ENCODE data around the gene SRRM4. TPM values are rescaled to one million over a fixed set of nuclear protein-coding genes. Genes with fewer than 3 reads are reported as not detected.
A peak's percentile ranks its signal among the peaks of the same experiment; 100 is the strongest.

SRRM4 gene
- total RNA-seq, 1 donor from 2014 or later = not detected

DNA sequence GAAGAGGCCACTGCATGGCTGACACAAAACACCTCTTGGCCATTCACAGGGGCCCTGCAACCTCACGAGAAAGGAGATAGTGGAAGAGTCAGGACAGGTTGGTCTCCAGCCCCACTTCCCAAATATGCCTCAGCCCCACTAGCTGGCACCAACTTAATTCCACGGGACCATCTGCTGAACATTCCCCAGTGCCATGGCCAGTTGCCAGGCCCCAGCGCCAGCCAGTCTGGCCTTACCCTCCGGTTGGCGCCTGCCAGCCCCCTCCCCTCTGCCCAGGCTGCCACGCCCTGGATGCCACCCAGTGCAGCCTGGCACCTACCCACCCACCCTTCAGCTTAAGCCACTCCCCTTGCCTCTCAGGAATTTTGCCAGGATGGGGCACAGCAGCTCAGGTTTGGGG lies 176.2 kb downstream of the SRRM4 start:
- ATAC-seq = no peak
- DNase-seq (ENCODE audit: low spot score) = no peak

DNA sequence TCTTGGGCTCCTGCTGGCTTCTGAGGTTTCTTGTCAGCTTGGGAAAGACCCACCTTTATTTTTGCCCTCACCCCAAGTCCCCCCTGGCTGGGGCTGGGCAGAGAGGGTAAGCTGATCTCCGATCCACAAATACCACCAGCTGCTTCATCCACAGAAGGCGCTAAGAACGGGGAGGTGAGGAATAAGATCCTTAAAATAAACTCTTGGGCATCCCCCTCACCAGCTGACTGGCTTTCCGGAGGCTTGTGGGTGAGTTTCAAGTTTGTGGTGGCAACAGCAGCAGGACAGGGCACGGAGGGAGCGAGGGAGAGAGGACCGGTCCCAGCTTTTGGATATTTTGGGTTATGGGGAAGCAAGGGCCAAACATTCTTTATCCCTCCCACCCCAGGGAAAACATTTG lies 176.6 kb downstream of the SRRM4 start:
- ATAC-seq (no peak), DNase-seq (ENCODE audit: low spot score) (no peak)

DNA sequence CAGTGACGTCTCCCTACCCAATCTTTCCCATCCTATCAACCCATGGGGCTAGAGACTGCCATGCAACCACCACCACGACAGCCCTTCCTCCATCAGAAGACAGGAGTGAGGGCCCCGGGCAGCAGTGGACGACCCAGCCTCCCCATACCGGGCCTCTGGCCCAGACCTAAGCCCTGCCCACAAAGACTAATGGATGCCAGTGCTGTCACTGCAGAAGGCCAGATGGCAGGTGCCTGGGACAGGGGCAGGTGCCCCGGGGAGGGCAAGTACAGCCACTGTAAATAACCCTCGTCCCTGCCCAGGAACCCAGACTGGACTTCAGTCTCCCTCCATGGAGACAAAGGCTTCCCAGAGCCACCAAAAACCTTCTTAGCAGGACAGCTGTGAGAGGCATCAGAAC lies 177.1 kb downstream of the SRRM4 start:
- ATAC-seq (no peak), DNase-seq (ENCODE audit: low spot score) (no peak)

DNA sequence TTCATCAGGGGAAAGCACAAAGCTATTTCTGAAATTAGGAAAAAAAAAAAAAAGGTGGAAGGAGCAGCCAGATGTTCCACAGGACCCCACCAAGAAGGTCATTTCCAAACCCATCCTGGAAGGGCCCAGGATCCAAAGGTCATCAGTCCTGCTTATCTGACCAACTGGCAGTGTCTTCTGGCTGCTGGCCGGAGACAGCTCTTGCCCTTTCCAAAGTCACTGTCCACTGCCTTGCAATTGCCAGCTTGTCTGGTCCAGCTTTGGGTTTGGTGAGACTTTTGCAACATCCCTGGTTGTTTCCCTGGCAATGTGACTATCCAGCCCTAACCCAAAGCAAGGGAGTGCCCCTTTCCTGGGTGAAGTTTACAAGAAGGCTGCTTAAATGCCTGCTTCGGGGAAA lies 178.5 kb downstream of the SRRM4 start:
- DNase-seq (ENCODE audit: low spot score) (no peak), ATAC-seq (no peak)

DNA sequence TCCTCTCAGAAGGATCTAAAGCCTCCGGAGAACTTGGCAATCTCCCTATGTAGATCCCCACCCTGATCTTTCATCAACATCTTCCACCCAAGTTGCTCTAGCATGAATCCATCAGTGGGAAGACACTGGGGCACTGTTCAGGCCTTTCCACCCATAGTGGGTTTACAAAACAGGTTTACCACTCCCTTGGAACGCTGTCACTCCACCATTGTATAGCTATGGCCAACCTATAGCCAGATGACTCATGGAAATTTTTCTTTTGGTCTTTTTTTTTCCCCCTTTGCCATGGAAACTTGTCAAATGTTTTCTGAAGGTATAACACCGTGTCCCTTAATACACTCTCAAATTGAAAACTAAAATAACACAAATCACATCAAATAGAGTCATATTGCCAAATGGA lies 186.6 kb downstream of the SRRM4 start:
- ATAC-seq (no peak), DNase-seq (ENCODE audit: low spot score) (no peak)

DNA sequence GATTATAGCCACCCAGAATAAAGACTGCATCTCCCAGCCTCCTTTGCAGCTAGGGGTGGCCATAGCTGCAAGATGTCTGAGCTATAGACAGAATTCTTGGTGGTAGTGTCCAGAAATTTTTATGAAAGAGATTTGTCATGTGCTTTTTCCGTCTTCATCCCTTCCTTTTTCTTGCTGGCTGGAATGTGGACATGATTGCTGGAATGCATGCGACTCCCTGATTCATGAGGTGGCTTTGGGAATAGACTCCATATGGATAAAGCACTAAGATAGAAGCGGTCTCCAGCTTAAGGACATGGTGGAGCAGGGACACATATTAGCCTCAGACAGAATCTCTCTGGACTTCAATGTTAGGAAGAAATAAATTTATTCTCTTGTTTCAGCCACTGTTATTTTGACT lies 187.4 kb downstream of the SRRM4 start:
- DNase-seq (ENCODE audit: low spot score) (no peak), ATAC-seq (no peak)

DNA sequence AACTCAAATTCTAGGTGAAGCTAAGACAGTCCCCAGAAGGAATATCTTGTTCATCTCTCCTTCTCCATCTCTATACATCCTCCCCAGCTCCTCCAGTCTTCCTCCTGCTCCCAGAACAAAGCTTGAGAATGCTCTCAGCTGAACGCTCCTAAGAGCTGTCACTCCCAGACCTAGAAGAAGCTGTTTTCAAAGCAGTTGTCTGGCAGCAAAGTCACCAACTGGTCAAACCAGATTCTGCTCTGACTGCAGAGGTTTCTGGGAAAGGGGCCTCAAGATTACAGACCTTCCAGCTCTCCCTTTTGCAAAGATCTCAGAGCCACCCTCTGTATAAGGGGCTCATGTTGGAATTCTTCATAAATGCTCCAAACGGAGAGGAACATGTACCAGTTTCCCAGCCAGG lies 187.8 kb downstream of the SRRM4 start:
- ATAC-seq (no peak), DNase-seq (ENCODE audit: low spot score) (no peak)

DNA sequence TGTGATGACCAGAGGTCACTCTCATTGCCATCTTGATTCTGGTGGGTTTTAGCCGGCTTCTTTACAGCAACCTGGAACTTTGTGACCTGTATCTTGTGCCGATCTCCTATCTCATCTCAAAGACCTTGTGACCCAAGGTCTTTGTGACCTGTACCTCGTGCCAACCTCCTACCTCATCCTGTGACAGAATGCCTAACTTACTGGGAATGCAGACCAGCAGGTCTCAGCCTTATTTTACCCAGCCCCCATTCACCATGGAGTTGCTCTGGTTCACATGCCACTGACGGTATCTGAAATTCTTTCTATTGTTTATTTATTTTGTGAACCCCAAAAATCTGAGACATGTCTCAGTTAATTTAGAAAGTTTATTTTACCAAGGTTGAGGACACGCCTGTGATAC lies 189.9 kb downstream of the SRRM4 start:
- DNase-seq (ENCODE audit: low spot score) = no peak
- no peak for ATAC-seq

DNA sequence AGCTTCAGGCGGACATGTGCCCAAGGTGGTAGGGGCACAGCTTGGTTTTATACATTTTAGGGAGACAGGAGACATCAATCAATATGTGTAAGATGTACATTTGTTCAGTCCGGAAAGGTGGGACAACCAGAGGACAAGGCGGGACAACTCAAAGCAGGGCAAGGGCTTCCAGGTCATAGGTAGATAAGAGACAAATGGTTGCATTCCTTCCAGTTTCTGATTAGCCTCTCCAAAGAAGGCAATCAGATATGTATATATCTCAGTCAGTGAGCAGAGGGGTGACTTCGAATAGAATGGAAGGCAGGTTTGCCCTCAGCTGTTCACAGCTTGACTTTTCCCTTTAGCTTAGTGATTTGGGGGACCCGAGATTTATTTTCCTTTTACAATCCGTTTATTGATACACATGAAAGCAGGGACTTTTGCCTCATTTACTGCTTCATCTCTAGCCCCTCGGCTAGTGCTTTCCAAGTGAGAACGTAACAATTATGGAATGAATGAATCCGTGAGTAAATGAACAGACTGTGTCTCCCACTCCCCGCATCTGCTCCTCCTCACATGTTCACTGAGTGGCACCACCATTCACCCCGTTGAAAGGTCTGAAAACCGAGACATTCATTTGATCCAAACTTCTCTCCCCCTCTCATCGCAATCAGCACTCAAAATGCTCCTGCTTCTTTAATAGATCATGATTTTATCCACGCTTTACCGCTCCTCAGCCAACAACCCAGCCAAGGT lies 190.5 kb downstream of the SRRM4 start:
- DNase-seq (ENCODE audit: low spot score) = no peak

DNA sequence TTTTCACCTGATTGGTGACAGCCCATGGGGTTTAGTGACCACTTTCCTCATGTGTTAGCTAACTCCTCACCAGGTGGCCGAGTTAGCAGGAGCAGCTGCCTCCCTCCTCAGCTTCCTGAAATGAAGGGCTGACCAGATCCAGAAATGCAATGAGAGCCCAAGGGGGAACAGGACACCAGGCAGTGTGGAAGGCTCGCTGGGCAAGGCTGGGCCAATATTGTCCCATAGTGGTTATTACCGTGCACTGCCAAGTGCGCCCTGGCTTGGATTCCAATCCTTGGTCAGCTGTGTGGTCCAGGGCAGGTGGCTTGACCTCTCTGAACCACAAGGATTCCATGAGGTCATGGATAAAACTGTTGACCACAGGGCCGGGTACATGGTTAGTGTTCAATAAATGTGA lies 193.7 kb downstream of the SRRM4 start:
- DNase-seq (ENCODE audit: low spot score) = no peak
- no peak for ATAC-seq

More for the DNA sequence above, 190.5 kb downstream of the SRRM4 start:
- ATAC-seq = no peak

DNA sequence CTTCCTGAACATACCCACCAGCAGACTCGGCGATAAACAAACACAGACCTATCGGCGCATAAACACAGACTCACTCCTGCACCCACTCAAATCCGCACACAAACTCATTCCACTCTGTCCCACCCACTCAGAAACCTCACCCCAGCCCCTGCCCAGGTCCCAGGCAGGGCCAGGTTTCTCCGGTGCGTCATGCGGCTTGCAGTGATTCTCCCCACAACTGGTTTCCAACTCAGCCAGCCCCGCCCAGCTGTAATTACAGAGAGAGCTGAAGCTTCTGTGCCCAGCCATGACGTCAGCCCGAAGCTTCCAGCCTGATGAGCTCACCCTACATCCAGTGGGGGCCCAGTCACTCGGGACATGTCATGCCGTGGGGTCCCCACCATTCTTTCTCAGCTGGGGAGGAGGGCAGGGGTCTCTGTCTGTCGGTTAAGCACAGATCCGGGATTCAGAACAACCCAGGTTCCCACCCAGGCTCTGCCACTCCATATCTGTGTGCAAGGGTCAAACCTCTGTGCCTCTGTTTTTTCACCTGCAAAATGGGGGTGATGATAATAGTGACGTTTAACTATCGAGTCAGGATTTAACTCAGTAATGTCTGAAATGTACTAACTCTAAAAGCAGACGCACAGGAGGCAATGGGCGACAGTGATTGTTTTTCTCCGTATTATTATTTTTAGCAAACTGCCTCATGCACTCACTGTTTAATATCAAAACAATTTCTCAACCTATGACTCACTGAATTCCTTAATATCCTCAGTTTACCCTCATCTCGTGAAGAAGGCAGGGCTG lies 195.1 kb downstream of the SRRM4 start:
- ATAC-seq (no peak), DNase-seq (ENCODE audit: low spot score) (no peak)

DNA sequence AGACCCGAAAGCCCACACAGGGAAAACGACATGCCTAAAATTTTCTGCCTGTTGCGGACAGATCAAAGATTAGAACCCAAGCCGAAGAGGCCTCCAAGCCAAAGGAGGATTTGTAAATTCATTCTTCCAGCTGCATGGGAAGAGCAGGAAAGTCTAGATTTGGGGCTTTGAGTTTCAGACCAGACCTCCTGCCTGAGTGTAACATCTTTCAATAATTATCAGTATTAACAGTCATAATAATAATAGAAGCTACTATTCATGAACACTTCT lies 195.7 kb downstream of the SRRM4 start:
- ATAC-seq = no peak
- no peak for DNase-seq (ENCODE audit: low spot score)

DNA sequence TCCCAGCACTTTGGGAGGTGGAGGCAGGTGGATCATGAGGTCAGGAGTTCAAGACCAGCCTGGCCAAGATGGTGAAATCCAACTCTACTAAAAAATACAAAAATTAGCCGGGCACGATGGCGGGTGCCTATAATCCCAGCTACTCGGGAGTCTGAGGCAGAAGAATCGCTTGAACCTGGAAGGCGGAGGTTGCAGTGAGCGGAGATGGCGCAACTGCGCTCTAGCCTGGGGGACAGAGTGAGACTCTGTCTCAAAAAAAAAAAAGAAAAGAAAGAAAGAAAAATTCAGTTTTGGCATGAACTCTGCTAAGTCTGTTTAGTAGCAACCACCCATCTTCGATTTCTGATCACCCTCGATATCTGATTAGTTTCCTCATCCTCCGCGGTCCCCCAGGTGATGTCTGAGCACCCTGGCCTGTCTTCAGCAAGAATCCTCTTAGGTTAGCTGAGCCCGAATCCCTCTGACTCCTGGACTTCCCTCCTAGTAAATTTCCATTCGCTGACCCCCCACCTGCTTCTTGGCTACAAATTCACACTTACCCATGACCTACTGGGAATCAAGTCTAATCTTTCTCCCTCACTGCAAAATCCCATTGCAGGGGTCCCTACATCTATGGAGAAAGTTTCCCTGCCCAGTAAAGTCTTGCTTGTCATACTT lies 196.5 kb downstream of the SRRM4 start:
- ATAC-seq = no peak

DNA sequence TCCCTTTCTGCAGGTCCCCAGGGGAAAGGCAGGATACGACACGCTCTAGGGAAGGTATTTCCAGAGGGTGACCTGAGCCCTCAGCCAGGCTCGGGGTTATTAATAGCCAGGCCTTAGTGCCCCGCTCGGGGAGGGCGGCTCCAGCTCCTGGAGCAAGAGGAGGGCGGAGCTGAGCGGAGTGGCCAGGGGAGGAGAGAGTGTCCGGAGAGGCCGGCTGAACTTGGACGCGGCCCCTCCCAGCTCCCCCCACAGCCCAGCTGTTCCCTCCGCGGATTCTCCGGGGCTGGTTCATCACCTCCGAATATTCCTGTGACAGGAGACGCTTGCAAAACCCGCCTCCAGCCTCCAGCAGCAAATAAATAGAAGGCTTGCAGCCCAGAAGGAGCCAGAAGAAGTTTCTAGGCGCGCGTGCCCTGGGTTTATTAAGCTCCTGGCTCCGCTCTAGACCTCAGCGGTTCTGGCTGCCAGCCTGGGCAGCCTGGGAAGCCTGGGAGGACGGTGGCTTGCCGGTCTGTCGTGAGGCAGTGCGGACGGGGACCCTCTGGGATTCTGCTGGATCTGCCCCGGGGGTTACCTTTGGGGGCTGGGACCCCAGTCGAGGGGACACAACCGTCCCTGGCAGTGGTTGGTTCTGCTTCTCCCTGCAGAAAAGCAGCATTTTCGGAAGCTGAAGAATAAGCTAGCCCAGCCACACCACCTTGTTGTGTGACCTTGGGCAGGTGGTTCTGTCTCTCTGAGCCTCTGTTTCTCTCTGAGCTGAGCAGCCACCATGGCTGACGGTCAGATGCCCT lies 197.4 kb downstream of the SRRM4 start, which contains the start of gene HSPB8:
HSPB8 (plus strand) TSS at position 388 of the 791 bp plus-strand sequence; CDS start at position 770, 382 bp downstream.
- peak; percentile 60 for DNase-seq (ENCODE audit: low spot score)

More for the DNA sequence above, 196.5 kb downstream of the SRRM4 start:
- DNase-seq (ENCODE audit: low spot score) = no peak

DNA sequence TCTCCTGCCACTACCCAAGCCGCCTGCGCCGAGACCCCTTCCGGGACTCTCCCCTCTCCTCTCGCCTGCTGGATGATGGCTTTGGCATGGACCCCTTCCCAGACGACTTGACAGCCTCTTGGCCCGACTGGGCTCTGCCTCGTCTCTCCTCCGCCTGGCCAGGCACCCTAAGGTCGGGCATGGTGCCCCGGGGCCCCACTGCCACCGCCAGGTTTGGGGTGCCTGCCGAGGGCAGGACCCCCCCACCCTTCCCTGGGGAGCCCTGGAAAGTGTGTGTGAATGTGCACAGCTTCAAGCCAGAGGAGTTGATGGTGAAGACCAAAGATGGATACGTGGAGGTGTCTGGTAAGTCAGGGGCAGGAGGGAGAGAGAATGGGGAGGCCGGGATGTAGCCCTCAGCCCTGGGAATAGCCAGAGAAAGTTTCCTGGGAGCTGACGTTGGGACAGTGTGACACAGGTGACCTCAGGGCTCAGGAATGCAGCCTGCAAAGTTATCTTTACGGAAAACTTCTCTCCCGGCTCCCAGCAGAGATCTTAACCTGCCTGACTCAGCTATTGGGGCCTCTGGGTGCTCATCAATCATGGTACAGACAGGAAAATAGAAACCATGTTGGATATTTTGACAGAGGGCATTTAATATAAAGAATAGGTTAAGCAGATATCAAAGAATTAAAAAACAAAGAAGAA lies 198.1 kb downstream of the SRRM4 start:
- ATAC-seq (no peak), DNase-seq (ENCODE audit: low spot score) (no peak)

More for the DNA sequence above, 197.4 kb downstream of the SRRM4 start, which contains the start of gene HSPB8:
- peak; percentile 87 for ATAC-seq

DNA sequence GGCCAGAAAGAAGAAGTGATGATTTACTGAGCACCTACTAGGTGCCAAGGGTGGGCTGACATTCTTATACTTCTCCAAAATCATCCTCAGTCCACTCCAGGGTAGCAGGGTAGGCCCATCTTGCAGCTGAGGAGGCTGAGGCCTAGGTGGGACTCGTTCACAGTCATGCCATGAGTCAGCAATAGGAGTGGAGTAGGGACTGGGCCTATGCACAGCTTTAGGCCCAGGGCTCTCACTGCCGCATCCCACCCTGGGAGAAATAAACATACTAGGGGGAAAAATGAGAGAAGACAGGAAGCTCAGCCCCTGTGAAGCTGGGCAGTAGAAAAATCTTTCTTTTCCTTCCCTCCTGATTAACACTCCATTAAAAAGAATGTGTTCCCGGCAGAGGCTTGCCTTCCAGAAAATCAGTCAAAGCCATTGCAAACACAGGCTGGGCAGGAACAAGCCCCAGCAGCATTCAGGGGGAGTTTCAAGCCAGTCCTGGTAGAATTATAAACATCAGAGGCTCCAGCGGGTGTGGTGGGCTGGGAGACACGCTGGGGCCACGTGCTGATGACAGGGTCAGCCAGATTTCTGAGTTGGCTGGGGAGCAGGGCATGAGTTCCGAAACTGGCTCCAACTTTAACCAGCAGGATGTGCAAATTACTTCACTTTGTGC lies 199.2 kb downstream of the SRRM4 start:
- ATAC-seq (no peak), DNase-seq (ENCODE audit: low spot score) (no peak)

DNA sequence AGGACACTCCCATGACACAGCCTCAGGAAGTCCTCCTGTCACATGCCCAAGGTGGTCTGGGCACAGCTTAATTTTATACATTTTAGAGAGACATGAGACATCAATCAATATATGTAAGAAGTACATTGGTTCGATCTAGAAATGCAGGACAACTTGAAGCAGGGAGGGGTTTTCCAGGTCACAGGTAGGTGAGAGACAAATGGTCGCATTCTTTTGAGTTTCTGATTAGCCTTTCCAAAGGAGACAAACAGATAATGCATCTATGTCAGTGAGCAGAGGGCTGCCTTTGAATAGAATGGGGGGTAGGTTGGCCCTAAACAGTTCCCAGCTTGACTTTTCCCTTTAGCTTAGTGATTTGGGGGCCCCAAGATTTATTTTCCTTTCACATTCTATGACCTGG lies 199.9 kb downstream of the SRRM4 start:
- DNase-seq (ENCODE audit: low spot score) (no peak), ATAC-seq (no peak)

DNA sequence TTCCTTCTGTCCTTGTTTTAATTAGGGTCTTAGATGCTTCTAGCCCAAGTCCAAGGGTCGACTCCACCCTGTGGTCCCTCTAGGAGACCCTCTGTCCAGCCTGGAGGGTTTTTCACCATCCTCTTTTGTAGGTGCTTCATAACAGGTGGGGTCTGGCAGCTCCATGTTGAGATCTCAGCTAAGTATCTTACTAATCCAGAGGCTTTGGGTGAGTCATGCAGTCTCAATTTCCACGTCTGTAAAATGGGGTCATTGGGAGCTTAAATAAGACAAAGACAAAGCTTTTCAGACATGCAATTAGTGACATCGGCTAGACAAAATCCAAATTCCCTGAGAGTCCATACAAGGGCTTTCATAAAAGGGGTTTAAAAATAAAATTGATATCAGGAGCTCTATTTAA lies 200.6 kb downstream of the SRRM4 start:
- no peak for ATAC-seq
- no peak for DNase-seq (ENCODE audit: low spot score)

DNA sequence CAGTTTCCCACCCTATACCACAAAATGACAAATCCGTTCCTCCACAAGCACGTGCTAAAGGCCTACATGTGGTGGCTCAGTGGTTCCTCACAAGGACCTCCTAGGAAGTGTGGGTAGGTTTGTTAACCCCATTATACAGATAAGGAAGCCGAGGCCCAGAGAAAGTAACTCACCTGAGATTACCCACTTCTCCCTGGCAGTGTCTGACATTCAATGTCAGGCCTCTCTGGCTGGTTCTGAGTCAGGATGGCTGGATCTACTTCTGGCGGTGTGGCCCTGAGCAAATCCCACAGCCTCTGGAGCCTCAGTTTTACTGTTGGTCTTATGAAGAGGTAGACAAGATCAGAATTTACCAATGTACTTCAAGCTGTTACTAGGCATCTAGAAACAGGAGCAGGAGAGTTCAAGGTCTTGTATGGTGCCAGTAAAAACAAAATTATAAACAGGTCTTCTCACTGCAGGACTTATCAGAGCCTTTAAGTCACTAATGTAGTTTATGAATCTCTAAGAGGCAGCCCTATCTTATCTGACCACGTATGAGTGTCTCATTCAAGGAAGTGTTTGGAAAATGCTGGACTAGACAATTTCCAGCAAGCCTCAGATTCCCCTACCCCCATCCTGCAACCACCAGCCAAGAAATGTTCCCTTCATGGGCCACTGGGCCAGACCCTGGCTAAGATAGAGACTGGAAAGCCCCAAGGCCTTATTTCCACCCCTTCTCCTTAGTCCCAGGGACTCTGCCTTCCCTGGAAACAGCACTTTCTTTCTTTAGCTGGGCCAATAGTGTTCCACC lies 201.6 kb downstream of the SRRM4 start:
- ATAC-seq (peak; percentile 34), DNase-seq (ENCODE audit: low spot score) (no peak)
